Dedifferentiated amniotic fluid mesenchymal stem cell (primary cell): ENCODE results near the gene C21orf58.
"Not testable (repeated sequence)": the region's sequence is repeated elsewhere in the genome, so short reads cannot be mapped to it uniquely, and the experiment has no call there.

ENCODE experiments used
- DNase-seq: peaks from one replicate; pipeline ENCODE4 v3.0.0-alpha.2; 2016; ENCODE audit errors: extremely low spot score

C21orf58 gene

GRCh38 chr21:46324390-46325072 lies 861 bp upstream of the C21orf58 start:
- DNase-seq: peak; percentile 53

- DNase-seq: no peak
Observed at GRCh38 chr21:46323227-46323709, 402 bp downstream of the C21orf58 start.

DNA sequence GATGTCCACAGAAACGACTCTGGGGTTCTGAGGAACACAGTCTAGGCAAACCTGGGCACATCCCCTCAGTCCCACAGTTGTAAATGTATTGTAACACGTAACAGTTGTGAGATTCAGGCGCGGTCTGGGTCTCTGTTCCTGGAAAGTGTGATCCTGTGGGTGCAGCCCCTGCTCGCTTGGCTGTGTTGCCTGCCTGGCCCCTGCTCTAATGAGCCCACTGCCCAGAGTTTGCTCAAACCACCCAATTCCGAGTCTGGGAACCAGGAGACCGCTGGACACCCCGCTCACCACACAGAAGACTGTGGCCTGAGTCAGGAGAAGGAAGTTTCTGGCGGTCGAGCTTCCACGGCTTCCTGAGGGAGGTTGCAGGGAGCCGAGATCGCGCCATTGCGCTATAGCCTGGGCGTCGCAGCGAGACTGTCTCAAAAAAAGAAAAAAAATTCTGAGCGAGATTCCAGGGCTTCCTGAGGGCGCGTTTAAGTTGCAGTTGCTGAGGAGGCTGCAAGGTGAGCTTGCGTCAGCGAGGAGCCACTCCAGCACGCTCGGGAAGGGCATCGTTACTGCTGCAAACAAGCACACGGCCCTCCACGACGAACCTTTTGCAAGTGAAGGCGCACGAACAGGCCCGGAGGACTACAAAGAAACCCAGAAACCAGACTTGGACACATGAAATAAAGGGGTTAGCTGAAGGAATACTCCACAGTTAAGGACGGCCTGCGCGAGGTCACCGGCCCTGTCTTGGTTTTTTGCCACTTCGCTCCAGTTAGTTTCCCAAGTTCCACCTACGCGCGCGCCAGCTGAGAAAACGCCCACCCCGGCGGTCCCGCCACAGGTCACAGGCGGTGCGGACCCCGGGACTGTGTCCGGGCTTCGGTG lies 1.1 kb downstream of the C21orf58 start:
- DNase-seq: no peak

DNA sequence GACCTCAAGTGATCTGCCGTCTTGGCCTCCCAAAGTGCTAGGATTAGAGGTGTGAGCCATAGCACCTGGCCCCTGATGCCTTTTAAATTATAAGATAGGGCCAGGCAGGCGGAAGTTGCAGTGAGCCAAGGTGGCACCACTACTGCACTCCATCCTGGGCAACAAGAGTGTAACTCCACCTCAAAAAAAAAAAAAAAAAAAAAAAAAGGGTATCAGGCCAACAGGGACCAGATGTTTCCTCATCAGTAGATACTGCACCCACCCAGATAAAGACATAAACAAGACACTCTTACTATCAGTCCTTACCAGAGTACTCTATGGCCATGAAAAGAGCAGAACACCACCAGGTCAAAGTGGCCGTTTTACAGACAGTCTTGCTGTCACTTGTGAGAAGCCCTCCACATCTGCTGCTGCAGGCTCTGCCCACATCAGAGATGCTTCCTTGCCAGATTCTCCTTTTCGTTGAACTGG lies 3.3 kb downstream of the C21orf58 start:
- no peak for DNase-seq

- no peak for DNase-seq
Observed at GRCh38 chr21:46319186-46319585, 4.5 kb downstream of the C21orf58 start.

DNA sequence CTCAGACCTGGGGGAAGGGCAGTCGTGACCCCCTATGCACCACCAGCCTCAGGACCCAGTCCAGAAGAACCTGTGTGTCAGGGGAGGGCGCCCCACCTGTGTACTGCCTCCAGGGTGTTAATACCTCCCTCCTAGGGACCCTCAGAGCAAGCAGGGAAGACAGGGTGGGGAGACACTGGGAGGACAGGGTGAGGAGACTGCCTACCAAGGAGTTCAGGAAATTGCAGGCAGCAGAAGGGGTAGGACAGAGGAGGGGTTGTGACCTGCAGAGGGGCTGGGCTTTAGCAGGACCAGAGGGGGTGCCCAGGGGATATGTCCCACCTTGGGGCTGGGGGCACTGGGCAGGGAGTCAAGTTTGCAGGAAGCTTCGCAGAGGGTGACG lies 5.2 kb downstream of the C21orf58 start:
- no peak for DNase-seq

- DNase-seq: no peak
Observed at GRCh38 chr21:46317710-46318463, 5.8 kb downstream of the C21orf58 start.

DNA sequence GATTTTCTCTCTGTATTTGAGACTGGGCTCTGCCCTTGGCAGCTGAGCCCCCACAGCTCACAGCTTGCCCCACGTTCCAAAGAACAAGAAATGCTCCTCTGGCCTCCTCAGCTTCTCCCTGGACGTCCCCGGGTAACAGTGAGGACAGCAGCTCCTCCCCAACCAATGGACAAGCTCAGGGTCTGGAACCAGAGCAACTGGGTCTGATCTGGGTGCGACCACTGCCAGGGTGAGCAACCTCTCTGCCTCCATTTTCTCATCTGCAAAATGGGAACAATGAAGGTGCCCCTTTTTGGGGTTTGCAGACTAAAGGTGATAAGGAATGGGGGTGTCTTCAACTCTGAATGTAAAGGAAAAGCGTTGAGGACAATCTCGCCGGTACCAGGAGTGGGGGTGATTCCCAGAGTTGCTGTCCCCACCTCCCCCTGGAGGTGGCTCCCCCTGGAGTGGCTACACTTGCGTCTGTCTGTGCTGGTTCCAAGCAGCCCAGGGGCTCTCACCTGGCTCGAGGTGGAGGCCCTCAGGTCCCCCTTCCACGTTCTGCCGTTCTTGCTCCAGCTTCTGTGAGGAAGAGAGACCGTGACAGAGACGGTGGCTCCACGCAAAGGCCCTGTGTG lies 6.9 kb downstream of the C21orf58 start:
- no peak for DNase-seq

DNA sequence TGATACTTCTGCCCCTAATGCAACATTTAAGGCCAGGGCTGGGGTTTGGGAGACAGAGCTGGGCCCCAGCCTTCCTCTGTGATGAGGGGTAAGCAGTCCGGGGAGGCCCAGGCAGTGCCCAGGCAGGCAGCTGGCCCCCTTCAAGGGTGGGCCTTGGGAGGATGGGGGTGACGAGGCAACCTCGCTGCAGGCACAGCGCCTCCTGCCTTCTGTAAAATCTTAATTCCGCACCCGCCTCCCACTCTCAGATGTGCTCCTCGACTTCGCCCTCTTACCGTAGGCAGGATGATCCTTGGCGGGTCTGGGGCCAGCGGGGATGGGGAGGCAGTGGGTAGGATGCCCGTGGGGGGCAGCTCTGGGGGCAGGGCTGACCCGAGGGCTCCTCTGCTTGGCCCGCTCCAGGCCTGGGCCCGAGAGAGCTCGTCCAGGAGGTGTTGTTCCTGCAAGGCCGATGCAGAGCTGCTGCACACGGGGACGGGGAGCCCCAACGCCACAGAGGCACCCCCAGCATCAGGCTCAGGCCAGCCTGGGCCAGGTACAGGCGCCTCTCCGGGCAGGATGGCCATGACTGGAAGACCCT lies 9.1 kb downstream of the C21orf58 start:
- DNase-seq: no peak

DNA sequence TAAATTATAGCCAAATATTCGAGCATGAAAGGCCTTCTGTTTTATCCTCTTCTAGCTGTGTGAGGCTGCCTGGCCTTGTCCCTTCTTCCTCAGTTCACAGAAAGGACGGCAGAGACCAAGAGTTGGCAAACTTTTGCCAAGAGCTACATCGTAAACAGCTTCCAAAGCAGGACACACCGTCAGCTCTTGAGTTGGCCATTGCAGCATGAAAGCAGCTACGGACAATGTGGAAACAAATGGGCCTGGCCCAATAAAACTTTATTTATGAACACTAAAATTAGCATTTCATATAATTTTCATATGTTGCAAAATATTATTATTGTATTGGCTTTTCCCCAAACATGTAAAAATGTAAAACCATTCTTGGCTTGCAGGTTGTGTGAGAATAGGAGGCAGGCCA lies 10.7 kb downstream of the C21orf58 start:
- DNase-seq: no peak

GRCh38 chr21:46311568-46311967 lies 12.1 kb downstream of the C21orf58 start:
- no peak for DNase-seq

DNA sequence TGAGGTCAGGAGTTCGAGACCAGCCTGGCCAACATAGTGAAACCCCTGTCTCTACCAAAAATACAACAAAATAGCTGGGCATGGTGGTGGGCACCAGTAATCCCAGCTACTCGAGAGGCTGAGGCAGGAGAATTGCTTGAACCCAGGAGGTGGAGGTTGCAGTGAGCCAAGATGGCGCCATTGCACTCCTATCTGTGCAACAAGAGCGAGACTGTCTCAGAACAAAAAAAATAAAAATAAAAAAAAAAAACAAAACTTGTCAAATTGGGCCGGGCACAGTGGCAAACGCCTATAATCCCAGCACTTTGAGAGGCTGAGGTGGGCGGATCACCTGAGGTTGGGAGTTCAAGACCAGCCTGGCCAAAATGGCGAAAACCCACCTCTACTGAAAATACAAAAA lies 13.4 kb downstream of the C21orf58 start:
- not testable (repeated sequence) for DNase-seq

GRCh38 chr21:46308431-46308830 lies 15.2 kb downstream of the C21orf58 start:
- DNase-seq: no peak

DNA sequence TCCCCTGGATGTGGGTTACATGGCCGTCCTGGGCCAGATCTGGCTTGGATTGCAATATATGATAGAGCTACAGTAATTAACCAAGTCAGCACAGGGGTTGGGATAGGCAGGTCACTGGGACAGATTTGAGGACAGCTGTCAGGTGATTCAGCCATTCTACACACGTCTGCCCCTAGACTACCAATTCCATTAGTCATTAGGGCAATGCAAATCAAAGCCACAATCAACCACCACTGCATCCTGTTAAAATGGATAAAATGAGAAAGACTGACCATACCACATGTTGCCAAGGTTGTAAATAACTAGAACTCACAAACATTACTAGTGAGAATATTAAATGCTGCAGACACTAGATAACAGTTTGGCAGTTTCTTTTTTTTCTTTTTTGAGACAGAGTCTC lies 16.0 kb downstream of the C21orf58 start:
- DNase-seq: no peak

- no peak for DNase-seq
Observed at GRCh38 chr21:46304955-46305354, 18.7 kb downstream of the C21orf58 start.

GRCh38 chr21:46304437-46304836 lies 19.2 kb downstream of the C21orf58 start:
- DNase-seq: no peak

DNA sequence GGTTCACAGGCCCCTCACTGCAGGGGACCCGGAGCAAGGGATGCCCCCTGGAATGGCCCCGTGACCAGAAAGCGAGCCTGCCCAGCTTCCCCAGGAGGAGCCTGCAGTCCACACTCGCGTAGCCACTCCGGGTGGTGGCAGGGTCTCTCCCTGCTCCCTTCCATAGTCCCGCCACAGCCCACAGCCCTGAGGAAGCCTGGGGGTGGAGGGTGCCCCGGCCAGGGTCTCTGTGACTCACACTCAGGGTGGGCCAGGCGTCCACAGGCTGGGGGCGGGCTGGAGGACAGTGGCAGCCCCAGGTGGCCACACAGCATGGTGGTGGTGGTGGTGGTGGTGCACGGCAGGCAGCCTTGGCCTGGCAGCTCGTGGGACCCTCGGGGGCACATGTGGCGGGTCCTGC lies 21.9 kb downstream of the C21orf58 start:
- DNase-seq: no peak

DNA sequence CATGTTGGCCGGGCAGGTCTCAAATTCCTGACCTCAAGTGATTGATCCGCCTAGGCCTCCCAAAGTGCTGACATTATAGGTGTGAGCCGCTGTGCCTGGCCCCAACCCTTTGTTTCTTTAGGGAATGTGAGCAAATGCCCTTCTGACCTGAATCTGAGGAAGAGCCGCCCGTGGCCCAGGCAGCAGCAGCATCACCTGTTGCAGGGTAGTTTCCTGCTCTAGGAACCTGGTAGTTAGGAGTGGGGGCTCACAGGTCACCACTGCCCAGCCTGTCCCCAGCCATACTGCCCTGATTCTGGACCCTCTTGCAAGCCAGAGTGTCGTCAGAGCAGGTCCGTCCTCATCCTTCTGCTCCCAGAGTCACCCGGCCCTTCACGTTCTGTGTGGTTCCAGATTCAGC lies 24.5 kb downstream of the C21orf58 start:
- no peak for DNase-seq

- no peak for DNase-seq
Observed at GRCh38 chr21:46297338-46298271, 26.1 kb downstream of the C21orf58 start.
